Liver (tissue), 9 donors: ENCODE data around the gene AP1M1. TPM values are rescaled to one million over a fixed set of nuclear protein-coding genes. Genes with fewer than 3 reads are reported as not detected.

Source experiments
- DNase-seq: peaks from one replicate; pipeline ENCODE4 v3.0.0-alpha.2; 2017; ENCODE audit warnings: low spot score
- H3K27ac ChIP-seq, 2 donors: one replicate each; pipeline ENCODE4 v1.7.0; 2013; ENCODE audit warnings: inconsistent platforms in 2 of 2, low read length in 2 of 2, control low read depth in 1 of 2, low read depth in 1 of 2, mild to moderate bottlenecking in 1 of 2
- H3K27me3 ChIP-seq, 4 donors: one replicate each; pipeline versions ENCODE4 v1.6.1 to v1.7.0; 2013; ENCODE audit warnings: low read length in 3 of 4, inconsistent platforms in 1 of 4, mild to moderate bottlenecking in 1 of 4, moderate library complexity in 1 of 4; ENCODE audit not compliant: control insufficient read depth in 4 of 4, insufficient read depth in 4 of 4
- H3K36me3 ChIP-seq, 4 donors: one replicate each; pipeline versions ENCODE4 v1.6.1 to v1.7.0; 2013; ENCODE audit warnings: low read length in 3 of 4, mild to moderate bottlenecking in 3 of 4, low read depth in 1 of 4, moderate library complexity in 1 of 4; ENCODE audit not compliant: control insufficient read depth in 4 of 4, insufficient read depth in 3 of 4
- H3K4me1 ChIP-seq, 4 donors: one replicate each; pipeline versions ENCODE4 v1.6.1 to v1.7.0; 2013; ENCODE audit warnings: low read length in 3 of 4, mild to moderate bottlenecking in 3 of 4, moderate library complexity in 1 of 4; ENCODE audit not compliant: control insufficient read depth in 4 of 4, insufficient read depth in 4 of 4
- H3K4me3 ChIP-seq, 3 donors: one replicate each; pipeline versions ENCODE4 v1.6.1 to v1.7.0; 2013; ENCODE audit warnings: low read length in 3 of 3, control low read depth in 1 of 3, low read depth in 1 of 3, mild to moderate bottlenecking in 1 of 3
- H3K9ac ChIP-seq, 2 donors: one replicate each; pipeline ENCODE4 v1.7.0; 2013; ENCODE audit warnings: low read length in 2 of 2, mild to moderate bottlenecking in 2 of 2, moderate library complexity in 2 of 2, control low read depth in 1 of 2, low read depth in 1 of 2
- H3K9me3 ChIP-seq, 4 donors: one replicate each; pipeline versions ENCODE4 v1.6.1 to v1.7.0; 2013; ENCODE audit warnings: low read length in 3 of 4; ENCODE audit not compliant: control insufficient read depth in 4 of 4
- EGR1 ChIP-seq, 2 donors: IDR thresholded peaks; 2 replicates each; pipeline ENCODE4 v1.6.1; 2016 to 2018; ENCODE audit warnings: antibody characterized with exemption in 2 of 2, low read depth in 2 of 2
- FOXA1 ChIP-seq: IDR thresholded peaks from 2 replicates; pipeline ENCODE4 v1.6.1; 2016; ENCODE audit warnings: antibody characterized with exemption
- FOXA2 ChIP-seq: IDR thresholded peaks from 2 replicates; pipeline ENCODE4 v1.6.1; 2016; ENCODE audit warnings: antibody characterized with exemption
- GABPA ChIP-seq, 2 donors: IDR thresholded peaks in 1 of 2; conservative IDR thresholded peaks in 1 of 2; 2 replicates each; pipeline ENCODE4 v1.6.1; 2016; ENCODE audit warnings: antibody characterized with exemption in 2 of 2, mild to moderate bottlenecking in 1 of 2, moderate library complexity in 1 of 2
- HNF4A ChIP-seq, 2 donors: conservative IDR thresholded peaks; 2 replicates each; pipeline ENCODE4 v1.6.1; 2016; ENCODE audit warnings: antibody characterized with exemption in 2 of 2, mild to moderate bottlenecking in 2 of 2
- HNF4G ChIP-seq: IDR thresholded peaks from 2 replicates; pipeline ENCODE4 v1.6.1; 2016; ENCODE audit warnings: antibody characterized with exemption
- JUND ChIP-seq, 2 donors: IDR thresholded peaks; 2 replicates each; pipeline ENCODE4 v1.6.1; 2016; ENCODE audit warnings: antibody characterized with exemption in 2 of 2
- NR2F2 ChIP-seq: IDR thresholded peaks from 2 replicates; pipeline ENCODE4 v1.6.1; 2016; ENCODE audit warnings: antibody characterized with exemption
- RXRA ChIP-seq, 2 donors: IDR thresholded peaks; 2 replicates each; pipeline ENCODE4 v1.6.1; 2017 to 2018; ENCODE audit warnings: antibody characterized with exemption in 2 of 2, mild to moderate bottlenecking in 1 of 2
- SP1 ChIP-seq: IDR thresholded peaks from 2 replicates; pipeline ENCODE4 v1.6.1; 2018; ENCODE audit warnings: antibody characterized with exemption, mild to moderate bottlenecking
- TAF1 ChIP-seq: conservative IDR thresholded peaks from 2 replicates; pipeline ENCODE4 v1.6.1; 2016; ENCODE audit warnings: antibody characterized with exemption, mild to moderate bottlenecking
- YY1 ChIP-seq: IDR thresholded peaks from 2 replicates; pipeline ENCODE4 v1.6.1; 2016; ENCODE audit warnings: antibody characterized with exemption, mild to moderate bottlenecking
- WGBS: extraction: QIAGEN DNeasy Blood & Tissue Kit; methylation state at CpG from one replicate; pipeline ENCODE4 v1.1.7; 2013; 5-methylcytosine and 5-hydroxymethylcytosine counted together
- polyA plus RNA-seq, 2 donors: library from polyadenylated mRNA; stranded (reverse) in 1 of 2; unstranded in 1 of 2; fragments of 200-250 nt in 1 of 2; fragments of >200 nt in 1 of 2; fragmentation: Nextera tagmentation in 1 of 2; extraction: Ambion mirVana in 1 of 2; gene quantifications; one replicate each; pipeline versions ENCODE4 v1.2.1 to v1.2.3, GENCODE V29; 2013 to 2015
- total RNA-seq, 2 donors: library from RNA; depleted of rRNA; stranded (reverse); fragments of >200 nt; gene quantifications; one replicate each; pipeline ENCODE4 v1.2.3, GENCODE V29; 2014
- TF ChIP-seq, protein P1 (sequence below): IDR thresholded peaks from 2 replicates; pipeline ENCODE4 v1.6.1; 2016; ENCODE audit warnings: antibody characterized with exemption
- TF ChIP-seq, protein P2 (sequence below): fragments of 150-350 bp; IDR thresholded peaks from 2 replicates; pipeline ENCODE4 v1.5.1; 2017; ENCODE audit warnings: improper control_type of control experiment, low read depth, low read length; ENCODE audit not compliant: missing input control
- TF ChIP-seq, protein P3 (sequence below): IDR thresholded peaks from 2 replicates; pipeline ENCODE4 v1.6.1; 2016; ENCODE audit warnings: antibody characterized with exemption
- TF ChIP-seq, protein P4 (sequence below): IDR thresholded peaks from 2 replicates; pipeline ENCODE4 v1.6.1; 2016; ENCODE audit warnings: antibody characterized with exemption
- TF ChIP-seq, protein P5 (sequence below): IDR thresholded peaks from 2 replicates; pipeline ENCODE4 v1.6.1; 2016; ENCODE audit warnings: antibody characterized with exemption, mild to moderate bottlenecking
- donor health status: healthy.
- donor health status: healthy.
- donor health status: healthy.
- donor health status: healthy.
- donor health status: healthy.

Gene AP1M1
- total and polyA plus RNA-seq, 4 donors: 25.4 to 62.2 (median 50.4) TPM

DNA sequence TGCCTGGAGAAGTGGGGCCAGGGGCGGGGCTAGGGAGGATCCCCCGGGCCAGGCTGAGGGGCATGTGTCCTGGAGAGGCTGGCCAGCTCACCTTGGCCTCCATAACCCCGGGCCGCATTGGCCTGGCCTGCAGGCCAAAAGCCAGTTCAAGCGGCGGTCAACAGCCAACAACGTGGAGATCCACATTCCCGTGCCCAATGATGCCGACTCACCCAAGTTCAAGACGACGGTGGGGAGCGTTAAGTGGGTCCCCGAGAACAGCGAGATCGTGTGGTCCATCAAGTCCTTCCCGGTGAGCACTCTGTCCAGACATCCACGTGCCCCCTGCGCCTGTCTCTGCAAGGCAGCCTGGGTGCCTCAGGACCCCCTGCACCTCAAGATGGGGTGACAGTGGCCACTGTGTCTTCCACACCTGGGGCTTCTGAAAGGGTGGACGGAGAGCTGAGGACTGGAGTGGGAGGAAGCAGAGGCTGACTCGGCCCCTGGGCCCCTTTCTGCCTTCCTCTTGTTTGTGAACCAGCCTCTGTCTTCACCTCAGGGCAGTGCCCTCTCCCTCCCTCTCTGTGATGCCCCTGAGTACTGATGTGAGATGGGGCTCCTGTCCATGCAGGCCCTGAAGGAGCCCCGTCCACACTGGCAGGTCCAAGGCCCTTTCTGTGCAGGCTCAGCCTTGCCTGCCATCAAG lies 31.1 kb downstream of the AP1M1 start:
- TF ChIP-seq FOXA1 (no peak), GABPA (IDR thresholded peaks at IDR 0.05 in 1 of 2, conservative IDR thresholded peaks at IDR 0.05 in 1 of 2) (no peak), JUND (IDR thresholded peaks at IDR 0.05) (no peak), TAF1 (no peak), NR2F2 (no peak), RXRA (IDR thresholded peaks at IDR 0.05) (no peak)
- TF ChIP-seq, protein P1, sequence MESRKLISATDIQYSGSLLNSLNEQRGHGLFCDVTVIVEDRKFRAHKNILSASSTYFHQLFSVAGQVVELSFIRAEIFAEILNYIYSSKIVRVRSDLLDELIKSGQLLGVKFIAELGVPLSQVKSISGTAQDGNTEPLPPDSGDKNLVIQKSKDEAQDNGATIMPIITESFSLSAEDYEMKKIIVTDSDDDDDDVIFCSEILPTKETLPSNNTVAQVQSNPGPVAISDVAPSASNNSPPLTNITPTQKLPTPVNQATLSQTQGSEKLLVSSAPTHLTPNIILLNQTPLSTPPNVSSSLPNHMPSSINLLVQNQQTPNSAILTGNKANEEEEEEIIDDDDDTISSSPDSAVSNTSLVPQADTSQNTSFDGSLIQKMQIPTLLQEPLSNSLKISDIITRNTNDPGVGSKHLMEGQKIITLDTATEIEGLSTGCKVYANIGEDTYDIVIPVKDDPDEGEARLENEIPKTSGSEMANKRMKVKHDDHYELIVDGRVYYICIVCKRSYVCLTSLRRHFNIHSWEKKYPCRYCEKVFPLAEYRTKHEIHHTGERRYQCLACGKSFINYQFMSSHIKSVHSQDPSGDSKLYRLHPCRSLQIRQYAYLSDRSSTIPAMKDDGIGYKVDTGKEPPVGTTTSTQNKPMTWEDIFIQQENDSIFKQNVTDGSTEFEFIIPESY: no peak
- H3K36me3 ChIP-seq: peaks cover 30 to 86% (median 48%) of the 10 kb centered on the region in 4 donors
- DNase-seq: no peak
- 89% methylated on average over 21 of the region's 21 CpGs for WGBS
- H3K4me1 ChIP-seq: no peaks in the 10 kb centered on the region
- H3K9me3 ChIP-seq: no peaks in the 10 kb centered on the region
- no peak overlapping the region for H3K9ac ChIP-seq
- no peaks in the 10 kb centered on the region for H3K27me3 ChIP-seq
- no peak overlapping the region for H3K4me3 ChIP-seq
- no peak overlapping the region for H3K27ac ChIP-seq

DNA sequence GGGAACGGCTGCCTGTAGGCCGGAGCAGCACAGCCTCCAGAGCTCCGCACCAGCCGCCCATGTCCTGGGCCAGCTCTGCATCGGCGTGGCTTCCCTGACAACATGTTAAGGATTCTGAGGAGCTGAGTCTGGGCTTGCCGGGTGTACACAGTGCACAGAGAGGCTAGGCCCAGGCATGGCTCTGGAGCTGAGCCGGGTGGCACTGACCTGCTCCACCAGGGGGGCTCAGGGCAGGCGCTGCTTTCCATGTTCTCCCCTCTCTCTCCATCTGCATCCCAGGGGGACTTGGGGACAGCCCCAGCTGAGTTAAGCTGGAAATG lies 31.6 kb downstream of the AP1M1 start:
- H3K9me3 ChIP-seq: no peaks in the 10 kb centered on the region
- H3K4me3 ChIP-seq: no peak overlapping the region
- DNase-seq: no peak
- H3K27me3 ChIP-seq: no peaks in the 10 kb centered on the region
- H3K36me3 ChIP-seq: peaks cover 30 to 84% (median 46%) of the 10 kb centered on the region in 4 donors
- TF ChIP-seq RXRA (IDR thresholded peaks at IDR 0.05) (no peak), JUND (IDR thresholded peaks at IDR 0.05) (no peak), FOXA1 (no peak), HNF4G (no peak), FOXA2 (no peak), SP1 (no peak)
- TF ChIP-seq, protein P2, sequence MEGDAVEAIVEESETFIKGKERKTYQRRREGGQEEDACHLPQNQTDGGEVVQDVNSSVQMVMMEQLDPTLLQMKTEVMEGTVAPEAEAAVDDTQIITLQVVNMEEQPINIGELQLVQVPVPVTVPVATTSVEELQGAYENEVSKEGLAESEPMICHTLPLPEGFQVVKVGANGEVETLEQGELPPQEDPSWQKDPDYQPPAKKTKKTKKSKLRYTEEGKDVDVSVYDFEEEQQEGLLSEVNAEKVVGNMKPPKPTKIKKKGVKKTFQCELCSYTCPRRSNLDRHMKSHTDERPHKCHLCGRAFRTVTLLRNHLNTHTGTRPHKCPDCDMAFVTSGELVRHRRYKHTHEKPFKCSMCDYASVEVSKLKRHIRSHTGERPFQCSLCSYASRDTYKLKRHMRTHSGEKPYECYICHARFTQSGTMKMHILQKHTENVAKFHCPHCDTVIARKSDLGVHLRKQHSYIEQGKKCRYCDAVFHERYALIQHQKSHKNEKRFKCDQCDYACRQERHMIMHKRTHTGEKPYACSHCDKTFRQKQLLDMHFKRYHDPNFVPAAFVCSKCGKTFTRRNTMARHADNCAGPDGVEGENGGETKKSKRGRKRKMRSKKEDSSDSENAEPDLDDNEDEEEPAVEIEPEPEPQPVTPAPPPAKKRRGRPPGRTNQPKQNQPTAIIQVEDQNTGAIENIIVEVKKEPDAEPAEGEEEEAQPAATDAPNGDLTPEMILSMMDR: no peak
- TF ChIP-seq, protein P3, sequence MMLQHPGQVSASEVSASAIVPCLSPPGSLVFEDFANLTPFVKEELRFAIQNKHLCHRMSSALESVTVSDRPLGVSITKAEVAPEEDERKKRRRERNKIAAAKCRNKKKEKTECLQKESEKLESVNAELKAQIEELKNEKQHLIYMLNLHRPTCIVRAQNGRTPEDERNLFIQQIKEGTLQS: no peak
- no peak overlapping the region for H3K9ac ChIP-seq
- no peaks in the 10 kb centered on the region for H3K4me1 ChIP-seq
- no peak overlapping the region for H3K27ac ChIP-seq
- 98% methylated on average over 9 of the region's 9 CpGs for WGBS

DNA sequence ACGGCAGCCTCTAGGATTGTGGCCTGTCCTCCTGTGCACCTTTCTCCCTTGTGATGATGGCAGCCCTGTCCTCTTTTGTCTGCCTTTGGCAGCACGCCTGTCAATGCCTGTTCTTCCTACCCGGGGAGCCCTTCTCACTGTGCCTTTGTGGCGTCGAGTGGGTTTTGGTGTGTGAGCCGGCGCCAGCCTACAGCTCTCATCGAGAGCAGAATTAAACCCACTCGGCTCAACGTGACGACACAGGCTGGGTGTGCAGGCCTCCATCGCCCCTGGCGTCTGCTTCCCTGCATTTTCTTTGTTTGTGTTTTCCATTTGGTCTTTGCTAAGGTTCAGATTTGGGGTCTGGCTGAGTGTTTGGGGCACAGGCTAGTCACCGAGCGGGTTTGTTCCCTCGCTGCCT lies 34.4 kb downstream of the AP1M1 start:
- H3K27me3 ChIP-seq: no peaks in the 10 kb centered on the region
- H3K4me3 ChIP-seq: no peak overlapping the region
- no peak for DNase-seq
- peaks cover 24 to 78% (median 43%) of the 10 kb centered on the region in 4 donors for H3K36me3 ChIP-seq
- 97% methylated on average over 16 of the region's 16 CpGs for WGBS
- H3K27ac ChIP-seq: no peak overlapping the region
- no peaks in the 10 kb centered on the region for H3K9me3 ChIP-seq
- no peaks in the 10 kb centered on the region for H3K4me1 ChIP-seq
- H3K9ac ChIP-seq: no peak overlapping the region
- TF ChIP-seq JUND (IDR thresholded peaks at IDR 0.05): no peak
- no peak for TF ChIP-seq RXRA (IDR thresholded peaks at IDR 0.05)
- TF ChIP-seq HNF4A (conservative IDR thresholded peaks at IDR 0.05): no peak
- no peak for TF ChIP-seq YY1
- TF ChIP-seq TAF1: no peak
- TF ChIP-seq FOXA1: no peak
- TF ChIP-seq, protein P4, sequence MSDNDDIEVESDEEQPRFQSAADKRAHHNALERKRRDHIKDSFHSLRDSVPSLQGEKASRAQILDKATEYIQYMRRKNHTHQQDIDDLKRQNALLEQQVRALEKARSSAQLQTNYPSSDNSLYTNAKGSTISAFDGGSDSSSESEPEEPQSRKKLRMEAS: no peak
- TF ChIP-seq EGR1 (IDR thresholded peaks at IDR 0.05; ENCODE audit: low read depth in 2 of 2): no peak
- TF ChIP-seq GABPA (IDR thresholded peaks at IDR 0.05 in 1 of 2, conservative IDR thresholded peaks at IDR 0.05 in 1 of 2): no peak
- TF ChIP-seq FOXA2: no peak
- TF ChIP-seq, protein P5, sequence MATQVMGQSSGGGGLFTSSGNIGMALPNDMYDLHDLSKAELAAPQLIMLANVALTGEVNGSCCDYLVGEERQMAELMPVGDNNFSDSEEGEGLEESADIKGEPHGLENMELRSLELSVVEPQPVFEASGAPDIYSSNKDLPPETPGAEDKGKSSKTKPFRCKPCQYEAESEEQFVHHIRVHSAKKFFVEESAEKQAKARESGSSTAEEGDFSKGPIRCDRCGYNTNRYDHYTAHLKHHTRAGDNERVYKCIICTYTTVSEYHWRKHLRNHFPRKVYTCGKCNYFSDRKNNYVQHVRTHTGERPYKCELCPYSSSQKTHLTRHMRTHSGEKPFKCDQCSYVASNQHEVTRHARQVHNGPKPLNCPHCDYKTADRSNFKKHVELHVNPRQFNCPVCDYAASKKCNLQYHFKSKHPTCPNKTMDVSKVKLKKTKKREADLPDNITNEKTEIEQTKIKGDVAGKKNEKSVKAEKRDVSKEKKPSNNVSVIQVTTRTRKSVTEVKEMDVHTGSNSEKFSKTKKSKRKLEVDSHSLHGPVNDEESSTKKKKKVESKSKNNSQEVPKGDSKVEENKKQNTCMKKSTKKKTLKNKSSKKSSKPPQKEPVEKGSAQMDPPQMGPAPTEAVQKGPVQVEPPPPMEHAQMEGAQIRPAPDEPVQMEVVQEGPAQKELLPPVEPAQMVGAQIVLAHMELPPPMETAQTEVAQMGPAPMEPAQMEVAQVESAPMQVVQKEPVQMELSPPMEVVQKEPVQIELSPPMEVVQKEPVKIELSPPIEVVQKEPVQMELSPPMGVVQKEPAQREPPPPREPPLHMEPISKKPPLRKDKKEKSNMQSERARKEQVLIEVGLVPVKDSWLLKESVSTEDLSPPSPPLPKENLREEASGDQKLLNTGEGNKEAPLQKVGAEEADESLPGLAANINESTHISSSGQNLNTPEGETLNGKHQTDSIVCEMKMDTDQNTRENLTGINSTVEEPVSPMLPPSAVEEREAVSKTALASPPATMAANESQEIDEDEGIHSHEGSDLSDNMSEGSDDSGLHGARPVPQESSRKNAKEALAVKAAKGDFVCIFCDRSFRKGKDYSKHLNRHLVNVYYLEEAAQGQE: no peak
- TF ChIP-seq, protein P2: no peak
- no peak for TF ChIP-seq NR2F2
- TF ChIP-seq HNF4G: no peak
- TF ChIP-seq SP1: no peak
